Calu3 (cell line): ENCODE results near the gene AP1G2. TPM values are rescaled to one million over a fixed set of nuclear protein-coding genes. Genes with fewer than 3 reads are reported as not detected.

Source experiments
- BruUV-seq: library from RNA; stranded (reverse); fragments of 400-500 nt; replicated peaks from 2 replicates; lab custom pipeline; 2021; lab: Mats Ljungman, UMichigan
- CTCF ChIA-PET: fragments of 300-600 bp; sonication (Branson Sonifier 250); formaldehyde crosslinking; loops from one replicate; lab custom pipeline; 2022; ENCODE audit warnings: antibody characterized with exemption; lab: Charles Lee
- DNase-seq: peaks from one replicate; pipeline ENCODE4 v3.0.0; 2022
- H3K27ac Mint-ChIP-seq: one replicate; pipeline ENCODE4 v1.8.0; 2022; ENCODE audit warnings: mixed read lengths; ENCODE audit not compliant: unreplicated experiment
- H3K27me3 Mint-ChIP-seq: one replicate; pipeline ENCODE4 v1.8.0; 2022; ENCODE audit warnings: mixed read lengths; ENCODE audit not compliant: unreplicated experiment
- H3K36me3 Mint-ChIP-seq: one replicate; pipeline ENCODE4 v1.8.0; 2022; ENCODE audit warnings: mild to moderate bottlenecking, moderate library complexity, mixed read lengths; ENCODE audit not compliant: insufficient read depth, unreplicated experiment
- H3K4me1 Mint-ChIP-seq: one replicate; pipeline ENCODE4 v1.8.0; 2022; ENCODE audit warnings: mild to moderate bottlenecking, low read depth, mixed read lengths; ENCODE audit not compliant: unreplicated experiment
- H3K4me3 Mint-ChIP-seq: one replicate; pipeline ENCODE4 v1.8.0; 2022; ENCODE audit warnings: mild to moderate bottlenecking, low read depth, moderate library complexity, mixed read lengths; ENCODE audit not compliant: unreplicated experiment
- H3K9me3 Mint-ChIP-seq: one replicate; pipeline ENCODE4 v1.8.0; 2022; ENCODE audit warnings: low read depth, mixed read lengths; ENCODE audit not compliant: unreplicated experiment
- intact Hi-C: fragments of 100-400 bp; cut with micrococcal nuclease; formaldehyde crosslinking; loops from one replicate; pipeline ENCODE4 v1.10.0; 2022; ENCODE audit not compliant: unreplicated experiment
- total RNA-seq: library from RNA; stranded (reverse); gene quantifications from 2 replicates; pipeline ENCODE4 v1.2.3, GENCODE V29; 2022
- TF ChIP-seq, protein P1 (sequence below): fragments of 200-600 bp; IDR thresholded peaks from one replicate; pipeline ENCODE4 v1.8.0; 2022; ENCODE audit warnings: antibody characterized with exemption; ENCODE audit not compliant: unreplicated experiment

The AP1G2 gene
- total RNA-seq, 1 experiment from 2014 or later = 152 TPM

DNA sequence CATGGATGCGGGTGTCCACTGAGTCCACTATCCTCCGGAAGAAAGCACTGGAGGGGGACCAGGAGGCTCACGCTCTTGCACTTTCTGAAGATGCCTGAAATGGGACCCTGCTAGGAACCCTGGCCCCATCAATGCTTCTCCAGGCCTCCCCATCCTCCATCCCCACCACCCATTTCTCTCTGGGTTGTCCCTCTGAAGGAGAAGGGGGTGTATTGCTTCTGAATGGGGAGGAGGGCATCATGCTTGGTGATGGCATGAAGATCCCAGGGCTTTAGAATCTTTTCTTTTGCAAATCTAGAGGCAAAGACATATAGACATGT lies 11.7 kb upstream of the AP1G2 start:
- TF ChIP-seq, protein P1, sequence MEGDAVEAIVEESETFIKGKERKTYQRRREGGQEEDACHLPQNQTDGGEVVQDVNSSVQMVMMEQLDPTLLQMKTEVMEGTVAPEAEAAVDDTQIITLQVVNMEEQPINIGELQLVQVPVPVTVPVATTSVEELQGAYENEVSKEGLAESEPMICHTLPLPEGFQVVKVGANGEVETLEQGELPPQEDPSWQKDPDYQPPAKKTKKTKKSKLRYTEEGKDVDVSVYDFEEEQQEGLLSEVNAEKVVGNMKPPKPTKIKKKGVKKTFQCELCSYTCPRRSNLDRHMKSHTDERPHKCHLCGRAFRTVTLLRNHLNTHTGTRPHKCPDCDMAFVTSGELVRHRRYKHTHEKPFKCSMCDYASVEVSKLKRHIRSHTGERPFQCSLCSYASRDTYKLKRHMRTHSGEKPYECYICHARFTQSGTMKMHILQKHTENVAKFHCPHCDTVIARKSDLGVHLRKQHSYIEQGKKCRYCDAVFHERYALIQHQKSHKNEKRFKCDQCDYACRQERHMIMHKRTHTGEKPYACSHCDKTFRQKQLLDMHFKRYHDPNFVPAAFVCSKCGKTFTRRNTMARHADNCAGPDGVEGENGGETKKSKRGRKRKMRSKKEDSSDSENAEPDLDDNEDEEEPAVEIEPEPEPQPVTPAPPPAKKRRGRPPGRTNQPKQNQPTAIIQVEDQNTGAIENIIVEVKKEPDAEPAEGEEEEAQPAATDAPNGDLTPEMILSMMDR = no peak
- no TSS peak for BruUV-seq
- H3K36me3 Mint-ChIP-seq = peaks cover 5% of the 10 kb centered on the region
- no peaks in the 10 kb centered on the region for H3K4me1 Mint-ChIP-seq
- intact Hi-C loops = no loop called here
- CTCF ChIA-PET = no interaction called here
- no peak for DNase-seq
- peaks cover 66% of the 10 kb centered on the region for H3K27me3 Mint-ChIP-seq
- no peak overlapping the region for H3K4me3 Mint-ChIP-seq
- no peak overlapping the region for H3K27ac Mint-ChIP-seq
- no peaks in the 10 kb centered on the region for H3K9me3 Mint-ChIP-seq

DNA sequence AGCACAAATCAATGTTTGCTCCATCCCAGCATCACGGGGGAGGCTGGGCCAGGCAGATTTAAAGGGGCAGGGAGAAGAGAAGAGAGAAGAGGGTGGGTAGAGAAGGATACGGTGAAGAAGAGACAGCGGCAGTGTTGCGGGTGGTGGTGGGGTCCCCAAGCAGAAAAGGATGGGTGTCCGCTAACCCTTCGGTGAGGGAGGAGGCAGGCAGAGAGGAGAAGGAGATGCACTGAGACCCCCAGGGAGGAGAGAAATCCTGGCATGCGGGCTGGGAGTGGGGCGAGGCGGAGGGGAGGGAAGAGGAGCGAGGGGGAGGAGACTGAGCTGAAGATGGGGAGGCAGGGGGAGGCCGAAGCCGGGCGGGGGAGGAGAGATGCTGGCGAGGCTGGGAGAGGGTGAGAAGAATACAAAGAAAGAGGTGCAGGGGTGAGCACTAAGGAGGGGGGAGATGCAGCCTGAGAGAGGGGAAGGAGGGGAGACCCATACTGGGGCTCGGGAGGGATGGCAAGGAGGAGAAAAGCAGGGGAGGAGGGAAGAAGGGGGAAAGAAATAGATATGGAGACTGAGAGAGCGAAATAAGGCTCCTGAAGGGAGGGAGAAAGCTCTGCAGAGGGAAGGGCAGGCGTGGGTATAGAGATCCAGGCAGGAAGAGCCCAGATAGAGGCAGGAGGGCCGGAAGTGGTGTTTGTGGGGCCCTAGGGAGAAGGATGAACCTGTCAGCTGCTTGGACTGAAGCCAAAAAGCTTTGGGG lies 11.1 kb upstream of the AP1G2 start, which contains the start of gene JPH4:
TSS of gene JPH4 (minus strand) at position 231 of the 751 bp plus-strand sequence. CDS start 1,337 bp downstream, outside the sequence.
- BruUV-seq = no TSS peak
- Mint-ChIP-seq H3K27ac (no peak within 1 kb of the TSS), H3K4me1 (no peaks in the 10 kb centered on the region), H3K4me3 (no peak within 1 kb of the TSS), H3K36me3 (peaks cover 5% of the 10 kb centered on the region), H3K27me3 (peaks cover 66% of the 10 kb centered on the region), H3K9me3 (no peaks in the 10 kb centered on the region)
- CTCF ChIA-PET = no interaction called here
- DNase-seq = no peak
- TF ChIP-seq, protein P1 = no peak
- intact Hi-C loops = no loop called here

DNA sequence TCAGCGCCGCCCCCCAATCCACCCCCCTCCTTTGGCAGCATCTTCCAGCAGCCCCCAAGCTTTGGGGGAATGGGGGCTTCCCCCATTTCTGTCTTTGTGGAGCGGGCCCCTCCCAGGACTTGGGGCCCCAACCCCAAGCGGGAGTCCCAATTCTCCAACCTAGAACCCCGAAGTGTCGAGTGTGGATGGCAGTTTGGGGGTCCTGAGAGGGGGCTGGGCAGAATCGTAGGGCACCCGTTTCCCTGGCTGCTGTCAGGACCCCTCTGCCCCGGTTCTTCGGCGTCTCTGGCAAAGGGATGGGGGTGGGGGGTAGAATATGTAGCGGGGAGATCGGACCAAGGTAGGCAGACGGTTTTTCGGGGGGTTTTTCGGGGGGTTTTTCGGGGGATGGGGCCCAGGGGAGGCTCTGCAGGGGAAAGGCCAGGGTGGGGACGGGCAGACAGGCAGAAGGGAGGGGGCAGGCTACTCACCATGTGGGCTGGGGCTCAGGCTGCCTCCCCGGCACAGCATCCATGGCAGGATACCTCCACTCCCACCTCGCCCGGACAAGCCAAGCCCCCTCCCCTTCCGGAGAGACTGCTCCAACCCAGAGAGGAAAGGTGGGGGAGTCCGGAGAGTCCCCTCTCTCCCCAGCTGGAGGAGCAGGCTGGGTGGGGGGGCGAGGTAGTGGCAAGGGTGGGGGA lies 10.3 kb upstream of the AP1G2 start:
- no TSS peak for BruUV-seq
- DNase-seq = no peak
- H3K27ac Mint-ChIP-seq = no peak overlapping the region
- intact Hi-C loops = no loop called here
- H3K4me1 Mint-ChIP-seq = no peaks in the 10 kb centered on the region
- TF ChIP-seq, protein P1 = no peak
- H3K36me3 Mint-ChIP-seq = peaks cover 5% of the 10 kb centered on the region
- CTCF ChIA-PET = no interaction called here
- no peaks in the 10 kb centered on the region for H3K9me3 Mint-ChIP-seq
- H3K4me3 Mint-ChIP-seq = no peak overlapping the region
- H3K27me3 Mint-ChIP-seq = peaks cover 69% of the 10 kb centered on the region

DNA sequence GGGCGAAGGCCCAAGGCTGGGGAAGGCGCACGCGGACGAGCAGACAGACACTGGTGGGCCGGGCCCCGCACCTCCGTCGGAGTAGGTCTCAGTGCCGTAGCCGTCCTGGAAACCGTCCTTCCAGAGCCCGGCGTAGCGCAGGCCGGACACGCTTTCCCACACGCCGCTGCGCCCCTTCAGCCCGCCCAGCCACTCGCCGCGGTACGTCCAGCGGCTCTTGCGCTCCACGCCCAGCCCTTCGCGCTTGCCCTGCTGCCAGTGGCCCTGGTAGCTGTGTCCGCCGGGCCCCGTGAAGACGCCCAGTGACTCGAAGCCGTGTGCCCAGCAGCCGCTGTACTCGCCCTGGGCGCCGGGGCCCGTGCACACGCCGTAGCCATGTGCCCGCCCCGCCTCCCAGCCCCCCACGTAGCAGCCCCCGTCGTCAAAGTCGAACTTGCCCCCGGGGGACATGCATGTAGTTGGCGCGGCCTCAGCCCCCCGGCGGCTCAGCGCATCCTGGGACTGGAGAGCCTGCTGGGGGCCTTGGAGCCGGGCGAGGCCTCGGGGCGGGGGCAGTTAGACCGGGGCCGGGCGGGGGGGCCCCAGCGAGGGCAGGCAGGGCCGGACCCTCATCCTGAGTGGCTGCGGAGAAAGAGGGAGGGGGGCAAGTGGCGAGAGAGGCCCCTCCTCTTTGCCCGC lies 9.6 kb upstream of the AP1G2 start:
- H3K9me3 Mint-ChIP-seq = no peaks in the 10 kb centered on the region
- H3K27me3 Mint-ChIP-seq = peaks cover 69% of the 10 kb centered on the region
- H3K4me1 Mint-ChIP-seq = peaks cover 3% of the 10 kb centered on the region
- no peak overlapping the region for H3K4me3 Mint-ChIP-seq
- BruUV-seq = no TSS peak
- intact Hi-C loops = no loop called here
- no peak for DNase-seq
- CTCF ChIA-PET = no interaction called here
- TF ChIP-seq, protein P1 = no peak
- no peak overlapping the region for H3K27ac Mint-ChIP-seq
- H3K36me3 Mint-ChIP-seq = peaks cover 5% of the 10 kb centered on the region
